HL-60 (cell line): ENCODE measurements around the gene COL11A2.
"Not testable (repeated sequence)": the region's sequence is repeated elsewhere in the genome, so short reads cannot be mapped to it uniquely, and the experiment has no call there.

Source experiments
- DNase-seq, 2 experiments: peaks; one replicate each; pipeline ENCODE4 v3.0.0-alpha.2; 2010 to 2020; ENCODE audit warnings: low read depth in 1 of 2, low spot score in 1 of 2
- H3K27ac ChIP-seq: fragments of 250-450 bp; sonication (Bioruptor Pico); replicated peaks from 2 replicates; pipeline ENCODE4 v1.5.1; 2020; ENCODE audit warnings: mild to moderate bottlenecking, moderate library complexity
- H3K27me3 ChIP-seq: fragments of 250-450 bp; sonication (Bioruptor Pico); 2 replicates; pipeline ENCODE4 v1.5.1; 2021; ENCODE audit warnings: mild to moderate bottlenecking, moderate library complexity; ENCODE audit not compliant: insufficient read depth, poor library complexity, severe bottlenecking
- H3K4me3 ChIP-seq: replicated peaks from 2 replicates; pipeline ENCODE4 v1.5.1; 2011; ENCODE audit warnings: mild to moderate bottlenecking, control low read depth, low read length; ENCODE audit not compliant: insufficient read depth
- GABPA ChIP-seq: IDR thresholded peaks from 2 replicates; pipeline ENCODE4 v1.6.1; 2012; ENCODE audit warnings: low read depth
- POLR2AphosphoS5 ChIP-seq: IDR thresholded peaks from 2 replicates; pipeline ENCODE4 v1.6.1; 2012; ENCODE audit warnings: low read depth
- REST ChIP-seq: IDR thresholded peaks from 2 replicates; pipeline ENCODE4 v1.6.1; 2012; ENCODE audit warnings: low read depth; ENCODE audit not compliant: insufficient replicate concordance
- SPI1 ChIP-seq: IDR thresholded peaks from 2 replicates; pipeline ENCODE4 v1.6.1; 2012; ENCODE audit warnings: low read depth, mild to moderate bottlenecking, borderline replicate concordance
- TF ChIP-seq, protein P1 (sequence below): IDR thresholded peaks from one replicate; pipeline ENCODE4 v1.5.1; 2011; ENCODE audit warnings: low read length, control low read depth, inconsistent platforms; ENCODE audit not compliant: insufficient read depth

COL11A2 gene

DNA sequence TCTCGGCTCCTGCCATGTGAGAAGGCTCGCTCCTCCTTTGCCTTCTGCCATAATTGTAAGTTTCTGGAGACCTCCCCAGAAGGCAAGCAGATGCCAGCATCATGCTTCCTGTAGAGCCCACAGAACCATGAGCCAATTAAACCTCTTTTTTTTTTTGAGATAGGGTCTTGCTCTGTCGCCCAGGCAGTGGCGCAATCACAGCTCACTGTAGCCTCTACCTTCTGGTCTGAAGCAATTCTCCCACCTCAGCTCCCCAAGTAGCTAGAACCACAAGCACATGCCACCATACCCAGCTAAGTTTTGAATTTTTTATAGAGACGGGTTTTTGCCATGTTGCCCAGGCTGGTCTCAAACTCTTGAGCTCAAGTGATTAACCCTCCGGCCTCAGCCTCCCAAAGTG is 44.6 kb upstream of the COL11A2 start:
- no peaks in the 10 kb centered on the region for H3K27me3 ChIP-seq
- no peak overlapping the region for H3K4me3 ChIP-seq
- no peak for DNase-seq
- H3K27ac ChIP-seq, result no peak overlapping the region
- TF ChIP-seq POLR2AphosphoS5 (no peak), SPI1 (no peak), REST (no peak)
- TF ChIP-seq, protein P1, sequence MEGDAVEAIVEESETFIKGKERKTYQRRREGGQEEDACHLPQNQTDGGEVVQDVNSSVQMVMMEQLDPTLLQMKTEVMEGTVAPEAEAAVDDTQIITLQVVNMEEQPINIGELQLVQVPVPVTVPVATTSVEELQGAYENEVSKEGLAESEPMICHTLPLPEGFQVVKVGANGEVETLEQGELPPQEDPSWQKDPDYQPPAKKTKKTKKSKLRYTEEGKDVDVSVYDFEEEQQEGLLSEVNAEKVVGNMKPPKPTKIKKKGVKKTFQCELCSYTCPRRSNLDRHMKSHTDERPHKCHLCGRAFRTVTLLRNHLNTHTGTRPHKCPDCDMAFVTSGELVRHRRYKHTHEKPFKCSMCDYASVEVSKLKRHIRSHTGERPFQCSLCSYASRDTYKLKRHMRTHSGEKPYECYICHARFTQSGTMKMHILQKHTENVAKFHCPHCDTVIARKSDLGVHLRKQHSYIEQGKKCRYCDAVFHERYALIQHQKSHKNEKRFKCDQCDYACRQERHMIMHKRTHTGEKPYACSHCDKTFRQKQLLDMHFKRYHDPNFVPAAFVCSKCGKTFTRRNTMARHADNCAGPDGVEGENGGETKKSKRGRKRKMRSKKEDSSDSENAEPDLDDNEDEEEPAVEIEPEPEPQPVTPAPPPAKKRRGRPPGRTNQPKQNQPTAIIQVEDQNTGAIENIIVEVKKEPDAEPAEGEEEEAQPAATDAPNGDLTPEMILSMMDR, result no peak

DNA sequence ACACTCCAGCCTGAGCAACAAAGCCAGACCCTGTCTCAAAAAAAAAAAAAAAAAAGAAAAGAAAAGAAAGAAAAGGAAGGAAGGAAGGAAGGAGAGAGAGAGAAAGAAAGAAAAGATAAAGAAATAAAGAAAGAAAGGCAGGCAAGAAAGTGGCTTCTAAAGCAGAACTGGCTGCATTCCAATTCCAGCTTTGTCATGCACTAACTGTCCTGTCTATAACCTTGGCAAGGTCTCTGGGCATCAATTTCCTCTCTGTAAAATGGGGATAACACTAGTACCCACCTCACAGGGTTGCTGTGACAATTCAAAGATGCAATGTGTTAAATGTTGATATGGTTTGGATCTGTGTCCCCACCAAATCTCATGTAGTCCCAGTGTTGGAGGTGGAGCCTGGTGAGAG is 44.1 kb upstream of the COL11A2 start:
- TF ChIP-seq SPI1, result no peak
- TF ChIP-seq POLR2AphosphoS5, result no peak
- no peak for TF ChIP-seq REST
- H3K27ac ChIP-seq, result no peak overlapping the region
- H3K27me3 ChIP-seq, result no peaks in the 10 kb centered on the region
- no peak overlapping the region for H3K4me3 ChIP-seq
- no peak for DNase-seq

GRCh38 chr6:33235221-33235634 is 43.0 kb upstream of the COL11A2 start:
- no peak for TF ChIP-seq POLR2AphosphoS5
- no peak for TF ChIP-seq REST
- TF ChIP-seq, protein P1, result no peak
- TF ChIP-seq SPI1, result no peak
- no peak for TF ChIP-seq GABPA
- H3K27me3 ChIP-seq, result no peaks in the 10 kb centered on the region

GRCh38 chr6:33226503-33227120 is 34.3 kb upstream of the COL11A2 start:
- DNase-seq, H3K27me3 ChIP-seq, H3K4me3 ChIP-seq, H3K27ac ChIP-seq: not testable (repeated sequence)

More at GRCh38 chr6:33235221-33235634, 43.0 kb upstream of the COL11A2 start:
- H3K27ac ChIP-seq, result no peak overlapping the region
- no peak for DNase-seq
- H3K4me3 ChIP-seq, result no peak overlapping the region
